ENCODE measurements around the gene DICER1. TPM values are rescaled to one million over a fixed set of nuclear protein-coding genes. Genes with fewer than 3 reads are reported as not detected.

The DICER1 gene
- total and polyA plus RNA-seq, 2 donors (not counting 1 experiment from before 2014, with no cell fraction given) = 15.4 to 90.4 TPM

DNA sequence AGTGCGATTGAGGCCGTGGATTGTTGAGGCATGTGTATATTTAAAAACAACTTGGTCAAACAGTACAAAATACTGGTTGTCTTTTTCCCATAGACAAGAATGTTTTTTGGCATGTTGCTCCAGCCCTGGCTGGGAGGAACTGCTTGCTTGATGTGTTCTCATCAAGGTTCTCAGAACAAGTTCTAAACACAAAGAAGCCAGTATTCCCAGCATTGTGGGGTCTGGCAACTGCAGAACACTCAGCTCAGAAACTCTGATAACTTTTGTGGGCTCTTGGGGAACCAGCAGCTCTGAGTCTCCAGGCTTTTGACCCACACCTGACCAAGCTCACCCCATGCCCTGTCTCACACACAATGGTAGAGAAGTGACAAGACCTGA is 27.1 kb upstream of the DICER1 start:
- DNase-seq (no peak), ATAC-seq (ENCODE audit: low read depth) (no peak)
- no peaks in the 10 kb centered on the region for H4K20me1 ChIP-seq (ENCODE audit: control insufficient read depth, insufficient read depth, low read length, poor library complexity, severe bottlenecking)
- no peak overlapping the region for H3K4me3 Mint-ChIP-seq
- WGBS (ENCODE audit: insufficient coverage) = 100% methylated on average over 2 of the region's 2 CpGs
- H3K4me3 ChIP-seq (ENCODE audit: control extremely low read depth in 1 of 5, extremely low read depth in 1 of 5, insufficient read depth in 1 of 5, low read depth in 2 of 5, low read length in 4 of 5) = no peak overlapping the region
- H2AFZ ChIP-seq (ENCODE audit: insufficient read depth, low read depth, low read length, poor library complexity, severe bottlenecking) = no peak overlapping the region
- no peak overlapping the region for H3K9ac ChIP-seq (ENCODE audit: low read length)
- no peak for TF ChIP-seq EZH2 (IDR thresholded peaks at IDR 0.05; ENCODE audit: borderline replicate concordance, insufficient read depth, low read depth, low read length, poor library complexity, severe bottlenecking)
- TF ChIP-seq, protein P1, sequence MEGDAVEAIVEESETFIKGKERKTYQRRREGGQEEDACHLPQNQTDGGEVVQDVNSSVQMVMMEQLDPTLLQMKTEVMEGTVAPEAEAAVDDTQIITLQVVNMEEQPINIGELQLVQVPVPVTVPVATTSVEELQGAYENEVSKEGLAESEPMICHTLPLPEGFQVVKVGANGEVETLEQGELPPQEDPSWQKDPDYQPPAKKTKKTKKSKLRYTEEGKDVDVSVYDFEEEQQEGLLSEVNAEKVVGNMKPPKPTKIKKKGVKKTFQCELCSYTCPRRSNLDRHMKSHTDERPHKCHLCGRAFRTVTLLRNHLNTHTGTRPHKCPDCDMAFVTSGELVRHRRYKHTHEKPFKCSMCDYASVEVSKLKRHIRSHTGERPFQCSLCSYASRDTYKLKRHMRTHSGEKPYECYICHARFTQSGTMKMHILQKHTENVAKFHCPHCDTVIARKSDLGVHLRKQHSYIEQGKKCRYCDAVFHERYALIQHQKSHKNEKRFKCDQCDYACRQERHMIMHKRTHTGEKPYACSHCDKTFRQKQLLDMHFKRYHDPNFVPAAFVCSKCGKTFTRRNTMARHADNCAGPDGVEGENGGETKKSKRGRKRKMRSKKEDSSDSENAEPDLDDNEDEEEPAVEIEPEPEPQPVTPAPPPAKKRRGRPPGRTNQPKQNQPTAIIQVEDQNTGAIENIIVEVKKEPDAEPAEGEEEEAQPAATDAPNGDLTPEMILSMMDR (IDR thresholded peaks at IDR 0.05) = no peak
- peaks cover 0 to 6% (median 0%) of the 10 kb centered on the region in 3 donors for H3K9me3 ChIP-seq (ENCODE audit: control extremely low read depth in 1 of 3, control insufficient read depth in 2 of 3, insufficient read depth in 1 of 3, low read length in 2 of 3)
- peaks cover 0 to 19% (median 4%) of the 10 kb centered on the region in 4 experiments for H3K27me3 ChIP-seq (replicated peaks in 1 of 4; ENCODE audit: control extremely low read depth in 1 of 4, control insufficient read depth in 3 of 4, insufficient read depth in 4 of 4, low read length in 3 of 4)
- H3K4me1 ChIP-seq (ENCODE audit: control insufficient read depth in 2 of 2, insufficient read depth in 2 of 2, low read length in 2 of 2) = peaks cover 5 to 6% of the 10 kb centered on the region in 2 donors
- peaks cover 26% of the 10 kb centered on the region for H3K27me3 Mint-ChIP-seq
- H3K79me2 ChIP-seq (ENCODE audit: control insufficient read depth, insufficient read depth, low read length) = no peaks in the 10 kb centered on the region
- H3K9me3 Mint-ChIP-seq (ENCODE audit: insufficient read depth) = peaks cover 3% of the 10 kb centered on the region
- POLR2A ChIA-PET = no interaction called here
- H3K4me2 ChIP-seq (replicated peaks; ENCODE audit: low read depth, low read length, poor library complexity, severe bottlenecking) = no peak overlapping the region
- peaks cover 11% of the 10 kb centered on the region for H3K4me1 Mint-ChIP-seq
- intact Hi-C loops (cut with micrococcal nuclease) = no loop called here
- no peak overlapping the region for H3K27ac Mint-ChIP-seq
- H3K27ac ChIP-seq (ENCODE audit: low read length in 2 of 2) = no peak overlapping the region
- CTCF ChIA-PET = no interaction called here
- H3K36me3 ChIP-seq (replicated peaks in 1 of 2; ENCODE audit: control extremely low read depth in 1 of 2, control insufficient read depth in 1 of 2, extremely low read depth in 1 of 2, insufficient read depth in 2 of 2, low read length in 1 of 2) = no peaks in the 10 kb centered on the region

DNA sequence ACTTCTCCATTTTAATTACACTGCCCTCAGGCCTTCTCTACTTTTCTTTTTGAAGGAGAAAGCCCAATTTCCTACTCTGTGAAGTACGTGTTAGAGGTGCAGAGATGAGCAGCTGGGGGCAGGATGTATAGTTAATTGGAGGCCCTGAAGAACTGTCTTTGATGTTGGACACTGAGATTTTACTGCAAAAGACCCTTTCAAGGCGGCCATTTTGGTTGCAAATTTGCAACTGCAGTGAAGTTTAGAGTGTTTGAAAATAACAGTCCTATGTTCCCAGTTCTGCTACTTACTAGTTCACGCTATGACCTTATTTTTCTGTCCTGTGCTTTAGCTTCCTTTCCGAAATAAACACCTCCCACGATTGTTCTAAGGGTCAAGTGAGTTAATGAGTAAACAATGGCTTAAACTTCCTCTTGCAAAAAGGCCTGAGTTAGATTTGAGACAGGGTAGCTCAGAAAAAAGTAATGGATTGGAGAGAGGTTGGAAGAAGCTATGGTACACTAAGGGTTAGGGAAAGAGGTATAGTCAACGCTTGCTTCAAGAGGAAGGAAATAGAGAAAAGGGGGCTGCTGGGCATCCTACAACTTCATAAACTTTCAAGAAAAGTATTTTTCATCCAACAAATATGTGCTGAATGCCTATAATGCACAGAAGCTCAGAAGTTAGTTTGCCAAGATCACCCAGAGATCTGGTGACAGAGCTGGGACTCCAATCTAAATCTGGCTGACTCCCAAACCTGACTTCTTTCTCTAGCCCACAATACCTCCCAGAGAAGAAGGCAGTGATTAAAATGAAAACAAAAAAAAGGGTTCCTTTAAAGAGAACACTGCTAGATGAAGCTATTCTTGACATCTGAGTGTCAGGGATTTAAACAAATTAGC is 26.4 kb upstream of the DICER1 start:
- H3K4me3 ChIP-seq (ENCODE audit: control extremely low read depth in 1 of 5, extremely low read depth in 1 of 5, insufficient read depth in 1 of 5, low read depth in 2 of 5, low read length in 4 of 5) = no peak overlapping the region
- Mint-ChIP-seq H3K27ac (no peak overlapping the region), H3K4me1 (peaks cover 11% of the 10 kb centered on the region), H3K4me3 (no peak overlapping the region), H3K9me3 (ENCODE audit: insufficient read depth) (peaks cover 3% of the 10 kb centered on the region), H3K27me3 (peaks cover 26% of the 10 kb centered on the region)
- no peak for ATAC-seq (ENCODE audit: low read depth)
- ChIA-PET CTCF (no interaction called here), POLR2A (no interaction called here)
- no peak overlapping the region for H3K9ac ChIP-seq (ENCODE audit: low read length)
- H3K79me2 ChIP-seq (ENCODE audit: control insufficient read depth, insufficient read depth, low read length) = no peaks in the 10 kb centered on the region
- H3K4me1 ChIP-seq (ENCODE audit: control insufficient read depth in 2 of 2, insufficient read depth in 2 of 2, low read length in 2 of 2) = peaks cover 5 to 6% of the 10 kb centered on the region in 2 donors
- H3K9me3 ChIP-seq (ENCODE audit: control extremely low read depth in 1 of 3, control insufficient read depth in 2 of 3, insufficient read depth in 1 of 3, low read length in 2 of 3) = peaks cover 0 to 6% (median 0%) of the 10 kb centered on the region in 3 donors
- no peak overlapping the region for H3K4me2 ChIP-seq (replicated peaks; ENCODE audit: low read depth, low read length, poor library complexity, severe bottlenecking)
- H2AFZ ChIP-seq (ENCODE audit: insufficient read depth, low read depth, low read length, poor library complexity, severe bottlenecking) = no peak overlapping the region
- DNase-seq = no peak
- no peak overlapping the region for H3K27ac ChIP-seq (ENCODE audit: low read length in 2 of 2)
- TF ChIP-seq EZH2 (IDR thresholded peaks at IDR 0.05; ENCODE audit: borderline replicate concordance, insufficient read depth, low read depth, low read length, poor library complexity, severe bottlenecking) = no peak
- TF ChIP-seq, protein P1 (IDR thresholded peaks at IDR 0.05) = no peak
- H4K20me1 ChIP-seq (ENCODE audit: control insufficient read depth, insufficient read depth, low read length, poor library complexity, severe bottlenecking) = no peaks in the 10 kb centered on the region
- peaks cover 0 to 19% (median 4%) of the 10 kb centered on the region in 4 experiments for H3K27me3 ChIP-seq (replicated peaks in 1 of 4; ENCODE audit: control extremely low read depth in 1 of 4, control insufficient read depth in 3 of 4, insufficient read depth in 4 of 4, low read length in 3 of 4)
- intact Hi-C loops (cut with micrococcal nuclease) = no loop called here
- WGBS (ENCODE audit: insufficient coverage) = 83% methylated on average over 2 of the region's 6 CpGs
- no peaks in the 10 kb centered on the region for H3K36me3 ChIP-seq (replicated peaks in 1 of 2; ENCODE audit: control extremely low read depth in 1 of 2, control insufficient read depth in 1 of 2, extremely low read depth in 1 of 2, insufficient read depth in 2 of 2, low read length in 1 of 2)

Measured in B cell (primary cell).